HFFc6 (cell line): Measurements from ENCODE around the gene HNRNPH1. TPM values are rescaled to one million over a fixed set of nuclear protein-coding genes. Genes with fewer than 3 reads are reported as not detected.
A peak's percentile ranks its signal among the peaks of the same experiment; 100 is the strongest.

ENCODE experiments used
- DNase-seq: peaks from one replicate; pipeline ENCODE4 v3.0.0-alpha.2; 2018
- H3K27ac Mint-ChIP-seq: 2 replicates; pipeline ENCODE4 v1.8.0; 2020; ENCODE audit warnings: mild to moderate bottlenecking, mixed read lengths
- H3K27me3 Mint-ChIP-seq: 2 replicates; pipeline ENCODE4 v1.8.0; 2021; ENCODE audit warnings: mild to moderate bottlenecking, moderate library complexity, mixed read lengths; ENCODE audit not compliant: insufficient read depth
- H3K36me3 Mint-ChIP-seq: 2 replicates; pipeline ENCODE4 v1.8.0; 2021; ENCODE audit warnings: low read depth, mixed read lengths
- H3K4me1 Mint-ChIP-seq: 2 replicates; pipeline ENCODE4 v1.8.0; 2020; ENCODE audit warnings: low read depth, mixed read lengths
- H3K4me3 Mint-ChIP-seq: 2 replicates; pipeline ENCODE4 v1.8.0; 2020; ENCODE audit warnings: mild to moderate bottlenecking, moderate library complexity, mixed read lengths
- H3K9me3 Mint-ChIP-seq: 2 replicates; pipeline ENCODE4 v1.8.0; 2020; ENCODE audit warnings: mild to moderate bottlenecking, mixed read lengths
- CTCF ChIP-seq: fragments of 200-600 bp; sonication (generic); IDR thresholded peaks from 2 replicates; pipeline ENCODE4 v1.5.0; 2021; ENCODE audit warnings: antibody characterized with exemption, mild to moderate bottlenecking
- total RNA-seq, 6 experiments: library from RNA; stranded (reverse); fragmentation: NEBNext Ultra II Directional; extraction: Animal tissue kit (Norgen Biotek cat#: 25700); gene quantifications; 2 replicates in 1 of 6; 3 replicates in 5 of 6; pipeline ENCODE4 v1.2.3, GENCODE V29; 2021

The HNRNPH1 gene
- total RNA-seq, 6 experiments from 2014 or later, result 286 to 401 (median 358) TPM

- peak overlapping the region; percentile 99 for H3K27ac Mint-ChIP-seq
- H3K9me3 Mint-ChIP-seq, result peaks cover 3% of the 10 kb centered on the region; the same call in 1 of the 2 replicates
- peaks cover 37% of the 10 kb centered on the region for H3K36me3 Mint-ChIP-seq
- peak overlapping the region; percentile 98 for H3K4me3 Mint-ChIP-seq
- TF ChIP-seq CTCF, result no peak
- DNase-seq, result no peak
- peaks cover 11% of the 10 kb centered on the region for H3K27me3 Mint-ChIP-seq
- peaks cover 43% of the 10 kb centered on the region for H3K4me1 Mint-ChIP-seq
Observed at GRCh38 chr5:179624841-179625271, 1.4 kb upstream of the HNRNPH1 start.

- Mint-ChIP-seq H3K36me3 (peaks cover 42% of the 10 kb centered on the region), H3K4me3 (peak overlapping the region; percentile 98), H3K4me1 (peaks cover 50% of the 10 kb centered on the region), H3K27ac (peak overlapping the region; percentile 99), H3K9me3 (peaks cover 3% of the 10 kb centered on the region; the same call in 1 of the 2 replicates), H3K27me3 (peaks cover 11% of the 10 kb centered on the region)
- DNase-seq, result peak; percentile 85
- TF ChIP-seq CTCF, result no peak
Observed at GRCh38 chr5:179623906-179624741, 653 bp upstream of the HNRNPH1 start.

GRCh38 chr5:179621551-179622214, 1.8 kb downstream of the HNRNPH1 start:
- Mint-ChIP-seq H3K36me3 (peaks cover 61% of the 10 kb centered on the region), H3K4me3 (peak overlapping the region; percentile 98), H3K27me3 (peaks cover 13% of the 10 kb centered on the region), H3K27ac (peak overlapping the region; percentile 99), H3K4me1 (peaks cover 65% of the 10 kb centered on the region), H3K9me3 (peaks cover 3% of the 10 kb centered on the region; the same call in 1 of the 2 replicates)
- TF ChIP-seq CTCF, result no peak
- DNase-seq, result no peak

- peaks cover 70% of the 10 kb centered on the region for H3K36me3 Mint-ChIP-seq
- H3K4me1 Mint-ChIP-seq, result peaks cover 73% of the 10 kb centered on the region
- no peak for TF ChIP-seq CTCF
- H3K27me3 Mint-ChIP-seq, result peaks cover 20% of the 10 kb centered on the region
- peak; percentile 46 for DNase-seq
- peaks cover 3% of the 10 kb centered on the region; the same call in 1 of the 2 replicates for H3K9me3 Mint-ChIP-seq
- H3K4me3 Mint-ChIP-seq, result peak overlapping the region; percentile 98
- peak overlapping the region; percentile 99 for H3K27ac Mint-ChIP-seq
Observed at GRCh38 chr5:179620703-179621350, 2.6 kb downstream of the HNRNPH1 start.

- H3K4me1 Mint-ChIP-seq, result peaks cover 77% of the 10 kb centered on the region
- peak overlapping the region; percentile 99 for H3K27ac Mint-ChIP-seq
- H3K27me3 Mint-ChIP-seq, result peaks cover 20% of the 10 kb centered on the region
- no peak for DNase-seq
- H3K4me3 Mint-ChIP-seq, result peak overlapping the region; percentile 98
- H3K9me3 Mint-ChIP-seq, result peaks cover 3% of the 10 kb centered on the region; the same call in 1 of the 2 replicates
- peaks cover 74% of the 10 kb centered on the region for H3K36me3 Mint-ChIP-seq
- TF ChIP-seq CTCF, result no peak
Observed at GRCh38 chr5:179620293-179620692, 3.2 kb downstream of the HNRNPH1 start.
